HG03571 (cell line): ENCODE data around the gene CEP70.
"Not testable (repeated sequence)": the region's sequence is repeated elsewhere in the genome, so short reads cannot be mapped to it uniquely, and the experiment has no call there.

Source experiments
- ATAC-seq: cut with Tn5 transposase; IDR thresholded peaks from one replicate; pipeline ENCODE4 v1.9.1; 2021; ENCODE audit not compliant: unreplicated experiment

CEP70 gene, protein sequence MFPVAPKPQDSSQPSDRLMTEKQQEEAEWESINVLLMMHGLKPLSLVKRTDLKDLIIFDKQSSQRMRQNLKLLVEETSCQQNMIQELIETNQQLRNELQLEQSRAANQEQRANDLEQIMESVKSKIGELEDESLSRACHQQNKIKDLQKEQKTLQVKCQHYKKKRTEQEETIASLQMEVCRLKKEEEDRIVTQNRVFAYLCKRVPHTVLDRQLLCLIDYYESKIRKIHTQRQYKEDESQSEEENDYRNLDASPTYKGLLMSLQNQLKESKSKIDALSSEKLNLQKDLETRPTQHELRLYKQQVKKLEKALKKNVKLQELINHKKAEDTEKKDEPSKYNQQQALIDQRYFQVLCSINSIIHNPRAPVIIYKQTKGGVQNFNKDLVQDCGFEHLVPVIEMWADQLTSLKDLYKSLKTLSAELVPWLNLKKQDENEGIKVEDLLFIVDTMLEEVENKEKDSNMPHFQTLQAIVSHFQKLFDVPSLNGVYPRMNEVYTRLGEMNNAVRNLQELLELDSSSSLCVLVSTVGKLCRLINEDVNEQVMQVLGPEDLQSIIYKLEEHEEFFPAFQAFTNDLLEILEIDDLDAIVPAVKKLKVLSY

DNA sequence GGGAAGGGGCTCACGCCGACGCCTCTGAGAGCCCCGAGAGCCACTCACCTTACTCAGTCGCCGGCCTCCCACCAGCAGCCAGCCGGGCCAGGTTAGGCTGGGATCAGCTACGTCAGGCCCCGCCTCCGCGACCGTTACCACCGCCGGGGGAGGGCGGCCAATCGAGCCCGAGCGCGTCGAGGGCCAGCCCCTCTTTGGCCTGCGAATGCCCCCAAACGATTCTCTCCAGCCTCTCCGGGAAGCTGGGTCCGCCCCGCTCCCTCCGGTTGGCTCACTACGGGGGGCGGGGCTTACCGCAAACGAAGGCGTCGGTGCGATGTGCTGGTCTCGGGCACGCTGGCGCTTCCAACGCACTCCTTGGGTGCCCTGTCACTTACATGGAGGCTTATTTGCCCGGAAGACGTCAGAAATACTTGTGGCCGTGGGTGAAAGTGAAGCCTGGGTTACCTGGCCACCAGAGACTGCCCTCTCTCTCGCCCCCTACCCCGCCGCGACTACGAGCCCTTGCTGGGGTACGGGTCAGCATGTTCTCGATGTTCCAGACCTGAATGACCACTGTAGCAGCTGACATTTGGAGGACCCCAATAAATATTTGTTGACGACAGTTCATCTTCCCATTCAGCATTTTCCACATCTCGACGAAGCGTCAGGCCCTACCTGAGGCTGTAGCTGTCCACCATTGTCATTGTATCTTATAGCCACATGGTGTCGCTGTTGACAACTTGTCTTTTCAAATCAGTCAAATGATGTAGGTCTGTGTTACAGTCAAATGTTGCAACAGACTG lies at the start of gene CEP70:
Gene CEP70 (minus strand): TSS at position 111 of the 785 bp plus-strand sequence. CDS start 21,333 bp downstream, outside the sequence.
- peak; percentile 87 for ATAC-seq

DNA sequence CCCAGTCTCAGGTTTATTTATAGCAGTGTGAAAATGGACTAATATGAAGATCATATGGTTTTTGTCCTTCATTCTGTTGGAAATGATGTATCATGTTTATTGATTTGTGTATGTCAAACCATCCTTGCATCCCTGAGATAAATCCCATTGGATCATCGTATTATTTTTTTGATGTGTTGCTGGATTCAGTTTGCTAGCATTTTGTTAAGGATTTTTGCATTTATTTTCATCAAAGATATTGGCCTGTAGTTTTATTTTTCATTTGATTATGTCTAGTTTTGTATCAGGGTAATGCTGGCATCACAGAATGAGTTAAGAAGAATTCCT lies 48.8 kb upstream of the CEP70 start:
- no peak for ATAC-seq

DNA sequence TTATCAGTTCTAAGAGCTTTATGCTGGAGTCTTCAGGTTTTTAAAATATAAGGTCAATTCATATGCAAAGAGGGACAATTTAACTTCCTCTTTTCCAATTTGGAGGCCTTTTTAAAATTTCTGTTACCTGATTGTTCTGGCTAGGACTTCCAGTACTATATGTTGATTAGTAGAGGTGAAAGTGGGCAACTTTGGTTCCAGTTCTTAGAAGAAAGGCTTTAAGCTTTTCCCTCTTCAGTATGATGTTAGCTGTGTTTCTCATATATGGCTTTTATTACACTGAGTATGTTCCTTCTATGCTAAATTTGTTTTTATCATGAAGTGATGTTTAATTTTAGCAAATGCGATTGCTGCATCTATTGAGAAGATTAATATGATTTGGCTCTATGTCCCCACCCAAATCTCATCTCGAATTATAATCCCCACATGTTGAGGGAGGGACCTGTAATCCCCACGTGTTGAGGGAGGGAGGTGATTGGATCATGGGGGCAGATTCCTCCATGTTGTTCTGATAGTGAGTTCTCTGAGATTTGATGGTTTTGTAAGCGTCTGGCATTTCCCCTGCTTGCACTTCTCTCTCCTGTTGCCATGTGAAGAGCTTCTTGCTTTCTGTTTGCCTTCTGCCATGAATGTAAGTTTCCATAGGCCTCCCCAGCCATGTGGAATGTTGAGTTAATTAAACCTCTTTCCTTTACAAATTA lies 48.3 kb upstream of the CEP70 start:
- no peak for ATAC-seq

DNA sequence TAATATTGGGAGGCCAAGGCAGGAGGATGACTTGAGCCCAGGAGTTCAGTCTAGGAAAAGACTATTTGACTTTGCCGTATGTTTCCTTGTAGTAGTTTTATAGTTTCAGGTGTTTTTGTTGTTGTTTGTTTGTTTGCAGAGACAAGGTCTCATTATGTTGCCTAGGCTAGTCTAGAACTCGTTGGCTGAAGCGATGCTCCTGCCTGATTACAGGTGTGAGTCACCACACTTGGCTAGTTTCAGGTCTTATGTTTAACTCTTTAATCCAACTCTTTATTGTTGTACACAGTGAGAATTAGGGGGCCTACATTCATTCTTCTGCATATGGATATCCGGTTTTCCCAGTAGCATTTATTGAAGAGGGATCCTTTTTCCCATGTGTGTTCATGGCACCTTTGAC lies 46.5 kb upstream of the CEP70 start:
- ATAC-seq: no peak

DNA sequence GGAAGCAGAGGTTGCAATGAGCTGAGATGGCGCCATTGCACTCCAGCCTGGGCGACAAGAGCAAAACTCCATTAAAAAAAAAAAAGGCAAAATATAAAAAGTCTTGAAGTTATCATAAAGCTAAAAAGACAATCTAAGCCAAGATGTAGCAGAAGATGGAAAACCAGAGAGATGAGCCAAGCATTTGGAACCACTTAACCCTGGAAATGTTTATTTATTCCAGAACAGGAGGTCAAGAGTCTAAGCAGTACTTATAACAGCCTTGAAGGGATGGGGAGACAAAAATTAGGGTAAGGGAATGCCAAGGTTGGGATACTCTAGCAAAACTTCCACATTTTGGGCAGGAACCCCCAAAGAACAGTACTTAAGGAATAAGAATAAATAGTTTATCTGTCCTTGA lies 44.6 kb upstream of the CEP70 start:
- no peak for ATAC-seq

DNA sequence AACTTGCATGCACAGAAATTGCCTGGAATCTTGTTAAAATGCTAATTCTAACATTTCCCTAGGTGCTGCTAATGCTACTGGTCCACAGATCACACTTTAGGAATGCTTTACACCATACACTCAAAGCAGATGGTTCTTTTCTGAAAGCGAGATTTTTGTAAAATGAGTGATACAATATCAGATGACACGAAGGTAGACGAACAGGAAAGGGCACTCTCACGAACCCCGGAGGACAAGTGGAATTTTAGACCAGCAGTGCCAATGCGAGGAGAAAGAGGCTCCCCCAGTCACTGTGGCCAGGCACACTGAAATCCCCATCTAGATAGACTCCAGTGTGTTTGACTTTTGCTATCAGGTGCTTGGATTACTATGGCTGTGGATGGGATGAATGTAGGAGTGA lies 35.5 kb upstream of the CEP70 start:
- no peak for ATAC-seq

DNA sequence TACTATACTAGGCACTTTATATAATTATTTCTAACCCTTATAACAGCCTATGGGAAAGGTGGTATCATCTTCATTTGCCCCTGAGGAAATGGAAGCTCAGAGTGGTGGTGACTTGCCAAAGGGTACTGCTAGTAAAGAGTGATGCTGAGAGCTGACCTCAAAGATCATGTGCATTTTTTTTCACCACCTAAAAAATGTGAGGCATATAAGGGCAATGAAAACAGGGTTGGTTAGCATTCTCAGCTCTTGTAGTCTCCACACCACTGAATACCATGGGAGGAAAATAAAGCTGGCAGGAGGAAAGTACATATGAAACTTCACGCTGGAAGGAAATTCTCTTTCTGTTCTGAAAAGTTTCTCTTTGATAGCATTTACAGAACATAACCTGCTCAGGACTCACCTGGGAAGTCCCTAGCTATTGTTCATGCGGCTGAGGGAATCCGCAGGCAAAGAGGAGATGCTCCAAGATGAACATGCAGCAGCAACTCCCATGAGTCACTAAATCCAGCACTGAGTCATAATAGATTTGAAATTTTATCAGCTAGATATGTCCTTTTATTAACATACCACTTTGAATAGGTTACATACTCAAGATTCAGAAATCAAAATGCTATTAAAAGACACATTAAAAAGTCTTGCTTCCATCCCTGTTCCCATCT lies 31.8 kb upstream of the CEP70 start:
- ATAC-seq: no peak

DNA sequence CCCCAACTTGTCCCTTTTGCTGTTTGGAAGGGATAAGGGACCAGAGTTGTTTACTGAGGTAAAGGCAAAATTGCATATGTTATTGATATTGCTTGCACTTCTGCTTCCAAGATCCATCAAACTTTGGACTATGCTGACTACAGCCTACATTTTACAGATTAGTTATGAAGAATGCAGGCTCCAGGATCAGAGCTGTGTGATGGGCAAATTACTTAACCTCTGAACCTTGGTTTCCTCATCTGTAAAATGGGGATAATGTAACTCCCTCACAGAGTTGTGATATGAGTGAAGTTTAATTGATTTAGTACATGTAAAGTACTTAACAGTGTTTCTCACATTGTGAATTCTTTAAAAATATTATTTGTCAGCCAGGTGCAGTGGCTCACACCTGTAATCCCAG lies 30.5 kb upstream of the CEP70 start:
- no peak for ATAC-seq

DNA sequence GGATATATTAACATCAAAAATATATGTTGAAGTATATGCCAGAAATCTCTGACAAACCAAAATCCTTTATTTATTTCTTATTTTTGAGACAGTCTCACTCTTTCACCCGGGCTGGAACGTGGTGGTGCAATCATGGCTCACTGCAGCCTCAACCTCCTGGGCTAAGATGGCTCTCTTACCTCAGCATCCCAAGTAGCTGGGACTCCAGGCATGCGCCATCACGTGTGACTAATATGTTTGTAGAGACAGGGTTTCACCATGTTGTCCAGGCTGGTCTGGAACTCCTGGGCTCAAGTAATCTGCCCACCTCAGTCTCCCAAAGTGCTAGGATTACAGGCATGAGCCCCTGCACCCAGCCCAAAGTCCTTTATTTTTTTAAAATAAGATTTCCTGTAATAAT lies 26.4 kb upstream of the CEP70 start:
- no peak for ATAC-seq

DNA sequence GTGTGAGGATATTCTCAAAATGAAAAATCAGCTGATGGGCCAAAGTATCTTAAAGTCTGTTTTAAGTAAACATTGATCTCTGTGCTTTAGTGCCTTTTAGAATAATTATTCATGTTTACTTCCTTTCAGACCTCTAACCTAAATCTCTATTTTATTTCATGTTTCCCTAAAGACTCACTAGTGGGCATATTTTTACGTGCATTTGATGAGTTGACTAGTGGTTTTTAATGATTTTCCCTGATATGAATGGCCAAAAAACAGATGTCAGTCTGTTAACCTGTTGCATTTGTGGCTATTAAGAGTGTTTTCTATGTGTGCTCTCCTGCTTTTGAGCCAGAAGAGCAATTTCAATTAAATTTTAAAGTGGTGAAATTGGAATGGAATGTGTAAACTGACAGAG lies 21.4 kb upstream of the CEP70 start:
- no peak for ATAC-seq

DNA sequence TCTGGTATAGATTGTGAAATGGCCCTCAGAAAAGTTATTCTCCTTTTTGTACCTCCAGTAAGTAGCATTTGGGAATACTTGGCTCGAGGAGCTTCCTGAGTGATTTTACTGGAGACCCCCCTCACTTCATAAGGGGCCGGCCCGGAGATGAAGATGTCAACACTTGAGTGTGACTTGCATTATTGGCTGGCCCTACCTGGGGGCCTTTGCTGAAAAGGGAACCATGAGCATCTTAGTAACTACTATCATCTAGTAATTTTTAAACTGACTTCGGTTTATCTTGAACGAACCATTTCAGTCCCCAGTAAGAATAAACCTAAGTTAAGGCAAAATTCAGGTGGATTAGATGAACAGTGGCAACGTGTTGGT lies 15.8 kb upstream of the CEP70 start:
- ATAC-seq: no peak

DNA sequence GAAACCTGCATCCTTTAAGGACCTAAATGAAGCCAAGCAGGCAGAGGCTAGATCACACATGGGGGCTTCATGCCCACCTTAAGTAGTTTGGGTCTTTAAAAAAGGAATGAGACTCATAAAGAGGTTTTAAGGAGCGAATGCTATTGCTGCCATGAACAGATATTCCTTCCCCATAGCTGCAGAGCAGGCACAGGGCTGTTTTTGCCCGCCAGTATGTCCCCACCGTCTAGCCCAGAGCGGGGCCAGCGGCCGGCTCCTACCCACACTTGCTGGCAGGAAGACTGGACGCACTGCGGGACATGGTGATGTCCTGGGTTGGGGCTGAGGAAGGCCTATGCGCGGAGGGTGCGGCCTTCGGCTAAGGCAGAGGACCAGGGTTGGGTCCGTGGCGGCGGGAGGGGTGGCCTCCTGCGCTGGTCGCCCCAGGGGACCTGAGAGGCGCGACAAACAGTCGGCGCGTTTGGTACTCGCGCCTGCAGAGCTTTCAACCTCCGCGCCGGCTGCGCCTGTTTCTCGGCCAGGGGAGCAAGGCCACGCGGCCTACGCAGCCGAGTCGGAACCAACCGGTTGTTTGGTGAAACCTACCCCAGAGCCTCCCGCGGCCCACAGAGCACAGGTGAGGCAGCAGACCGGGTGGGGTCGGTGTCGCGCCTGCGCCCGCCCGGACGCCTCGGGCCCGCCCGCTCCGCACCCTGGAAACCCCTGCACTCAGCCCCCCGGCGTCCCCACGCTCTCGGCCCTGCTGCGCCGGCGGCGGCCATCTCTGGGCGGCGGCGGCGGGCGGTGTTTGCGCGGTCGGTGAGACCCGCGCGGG lies 14.5 kb upstream of the CEP70 start, which contains the start of gene FAIM:
Gene FAIM (plus strand): TSS at position 450 of the 814 bp plus-strand sequence. CDS start 10,956 bp downstream, outside the sequence.
- ATAC-seq: peak; percentile 74

DNA sequence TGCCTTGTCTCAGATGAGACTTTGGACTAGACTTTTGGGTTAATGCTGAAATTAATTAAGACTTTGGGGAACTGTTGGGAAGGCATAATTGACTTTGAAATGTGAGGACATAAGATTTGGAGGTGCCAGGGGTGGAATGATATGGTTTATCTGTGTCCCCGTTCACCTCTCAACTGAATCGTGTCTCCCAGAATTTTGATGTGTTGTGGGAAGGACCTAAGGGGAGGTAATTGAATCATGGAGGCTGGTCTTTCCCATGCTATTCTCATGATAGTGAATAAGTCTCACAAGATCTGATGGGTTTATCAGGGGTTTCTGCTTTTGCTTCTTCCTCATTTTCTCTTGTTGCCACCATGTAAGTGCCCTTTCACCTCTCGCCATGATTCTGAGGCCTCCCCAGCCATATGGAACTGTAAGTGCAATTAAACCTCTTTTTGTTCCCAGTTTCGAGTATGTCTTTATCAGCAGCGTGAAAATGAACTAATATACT lies 10.1 kb upstream of the CEP70 start:
- ATAC-seq: not testable (repeated sequence)

DNA sequence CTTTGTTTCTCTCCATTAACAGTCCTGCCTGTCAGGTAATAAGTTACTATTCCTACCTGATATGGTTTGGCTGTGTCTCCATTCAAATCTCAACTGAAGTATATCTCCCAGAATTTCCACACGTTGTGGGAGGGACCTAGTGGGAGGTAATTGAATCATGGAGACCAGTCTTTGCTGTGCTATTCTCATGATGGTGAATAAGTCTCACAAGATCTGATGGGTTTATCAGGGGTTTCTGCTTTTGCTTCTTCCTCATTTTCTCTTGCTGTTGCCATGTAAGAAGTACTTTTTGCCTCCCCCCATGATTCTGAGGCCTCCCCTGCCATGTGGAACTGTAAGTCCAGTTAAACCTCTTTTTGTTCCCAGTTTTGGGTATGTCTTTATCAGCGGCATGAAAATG lies 7.6 kb upstream of the CEP70 start:
- ATAC-seq: not testable (repeated sequence)

DNA sequence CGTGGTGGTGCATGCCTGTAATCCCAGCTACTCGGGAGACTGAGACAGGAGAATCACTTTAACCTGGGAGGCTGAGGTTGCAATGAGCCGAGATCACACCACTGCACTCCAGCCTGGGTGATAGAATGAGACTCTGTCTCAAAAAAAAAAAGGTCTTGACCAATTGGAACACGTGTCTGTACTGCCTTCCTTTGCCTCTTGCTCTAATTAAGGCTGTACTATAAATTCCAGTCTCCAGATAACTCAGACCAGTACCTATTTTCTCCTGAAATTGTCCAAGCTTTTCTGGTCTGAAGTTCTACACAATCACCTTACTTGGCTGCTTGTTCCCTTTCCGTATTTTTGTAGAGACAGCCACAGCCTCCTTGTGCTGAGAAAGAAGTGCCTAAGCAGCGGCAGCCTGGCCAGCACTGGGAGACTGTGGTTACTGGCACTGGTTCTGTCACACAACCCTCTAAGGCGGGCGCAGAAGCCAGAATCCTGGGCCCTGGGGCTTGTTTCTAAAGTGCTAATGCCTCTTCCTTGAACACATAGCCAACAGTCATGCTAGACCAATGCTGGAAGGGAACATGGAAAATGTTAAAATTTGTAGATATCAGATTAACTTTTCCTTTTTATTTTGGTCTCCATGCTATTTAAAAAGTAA lies 6.2 kb upstream of the CEP70 start:
- no peak for ATAC-seq

DNA sequence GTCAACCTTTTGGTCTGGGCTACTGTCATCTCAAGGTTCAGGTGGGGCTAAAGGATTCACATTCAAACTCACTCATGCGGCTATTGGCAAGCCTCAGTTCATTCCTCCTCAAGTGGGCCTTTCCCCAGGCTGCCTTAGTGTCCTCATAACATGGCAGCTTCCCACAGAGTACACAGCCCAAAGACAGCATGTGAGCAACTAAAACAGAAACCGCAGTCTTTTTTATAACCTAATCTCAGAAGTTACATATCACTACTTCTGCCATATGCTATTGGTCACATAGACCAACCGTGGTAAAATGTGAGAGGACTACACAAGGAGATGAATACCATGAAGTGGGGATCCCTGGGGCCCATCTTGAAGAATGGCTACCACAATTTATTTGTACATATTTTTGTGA lies 4.5 kb upstream of the CEP70 start:
- ATAC-seq: no peak

DNA sequence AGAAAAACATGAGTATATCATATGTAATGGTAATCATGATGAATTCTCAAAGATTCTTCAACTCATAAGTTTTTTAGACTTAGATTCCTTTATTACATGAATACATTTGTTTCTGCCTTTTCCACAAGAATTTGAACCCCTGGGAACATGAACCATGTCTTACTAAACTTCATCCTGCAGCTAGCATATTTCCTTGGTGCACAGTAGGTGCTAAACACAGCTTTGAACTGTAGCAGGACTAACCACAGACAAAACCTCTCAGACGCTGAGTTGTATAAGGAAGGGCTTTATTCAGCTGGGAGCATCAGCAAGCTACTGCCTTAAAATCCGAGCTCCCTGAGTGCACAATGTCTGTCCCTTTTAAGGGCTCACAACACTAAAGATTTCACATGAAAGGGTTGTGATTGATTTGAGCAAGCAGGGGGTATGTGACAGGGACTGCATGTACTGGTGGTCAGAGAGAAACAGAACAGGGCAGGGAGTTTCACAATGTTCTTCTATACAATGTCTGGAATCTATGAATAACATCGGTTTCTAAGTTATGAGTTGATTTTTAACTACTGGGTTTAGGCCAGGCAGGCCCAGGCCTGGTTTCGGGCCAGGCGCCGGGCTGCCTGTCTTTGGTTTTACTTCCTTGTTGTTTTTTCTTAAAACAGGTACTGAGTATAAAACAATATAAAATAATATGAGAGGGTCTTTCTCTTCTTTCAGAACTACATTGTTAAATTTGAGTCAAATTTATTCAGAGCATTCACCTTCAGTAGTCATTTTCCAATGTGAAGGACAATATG lies 3.3 kb upstream of the CEP70 start:
- not testable (repeated sequence) for ATAC-seq

DNA sequence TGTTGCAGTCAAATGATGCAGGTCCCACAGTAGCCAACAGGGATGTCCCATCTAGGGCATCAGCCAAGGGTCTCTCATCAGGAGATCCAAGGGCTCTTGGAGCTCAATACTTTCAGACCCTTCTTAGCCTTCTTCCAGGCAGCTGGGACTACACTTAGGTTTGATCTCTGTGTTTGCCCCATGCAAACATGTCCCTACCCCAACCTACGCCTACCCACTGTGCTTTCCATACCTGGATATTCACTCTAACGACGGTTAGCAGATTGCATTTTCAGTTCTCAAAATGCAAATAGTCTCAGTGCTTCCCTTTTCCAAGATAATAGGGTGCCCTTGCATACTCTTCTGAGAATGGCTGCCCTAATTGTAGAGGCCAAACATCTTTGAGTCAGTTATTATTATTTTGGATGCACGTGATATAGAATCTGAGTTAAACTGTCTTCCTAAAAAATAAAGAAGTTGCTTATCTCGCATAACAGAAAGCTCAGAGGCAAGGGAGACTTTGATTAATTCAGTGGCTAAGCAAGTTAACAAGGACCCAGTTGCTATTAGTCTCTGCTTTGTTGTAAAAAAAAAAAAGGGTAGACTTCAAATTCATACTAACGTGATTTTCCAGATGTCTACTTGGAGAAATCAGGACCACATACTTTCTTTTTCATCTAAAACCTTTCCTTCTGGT lies 1.0 kb upstream of the CEP70 start:
- no peak for ATAC-seq
